GM23338 (cell line): ENCODE results near the gene ZNF410. TPM values are rescaled to one million over a fixed set of nuclear protein-coding genes. Genes with fewer than 3 reads are reported as not detected.

ENCODE experiments used
- ATAC-seq: fragments of 200-7000 bp; cut with Tn5 transposase; 3 replicates; pipeline ENCODE4 v1.9.1; 2020
- DNase-seq: peaks from one replicate; pipeline ENCODE4 v3.0.0-alpha.2; 2015; ENCODE audit warnings: low spot score
- H2AFZ ChIP-seq: fragments of 200-600 bp; sonication (generic); 2 replicates; pipeline ENCODE4 v1.8.0; 2016; ENCODE audit warnings: antibody characterized with exemption, mild to moderate bottlenecking, moderate library complexity
- H3F3A ChIP-seq: fragments of 200-600 bp; sonication (generic); replicated peaks from 2 replicates; pipeline ENCODE4 v1.8.0; 2017; ENCODE audit warnings: antibody characterized with exemption, mixed run types, low read depth
- H3K27ac ChIP-seq: fragments of 200-600 bp; sonication (generic); 2 replicates; pipeline ENCODE4 v1.6.1; 2016; ENCODE audit warnings: low read depth
- H3K27me3 ChIP-seq: fragments of 200-600 bp; sonication (generic); 2 replicates; pipeline ENCODE4 v1.8.0; 2016; ENCODE audit warnings: mild to moderate bottlenecking, mixed run types, moderate library complexity; ENCODE audit not compliant: insufficient read depth
- H3K36me3 ChIP-seq: fragments of 200-600 bp; sonication (generic); 2 replicates; pipeline ENCODE4 v1.8.0; 2016; ENCODE audit warnings: mild to moderate bottlenecking; ENCODE audit not compliant: insufficient read depth
- H3K4me1 ChIP-seq: fragments of 200-600 bp; sonication (generic); 2 replicates; pipeline ENCODE4 v1.8.0; 2016; ENCODE audit warnings: mild to moderate bottlenecking, moderate library complexity; ENCODE audit not compliant: insufficient read depth
- H3K4me2 ChIP-seq: fragments of 200-600 bp; sonication (generic); 2 replicates; pipeline ENCODE4 v1.7.1; 2017; ENCODE audit warnings: mixed run types
- H3K4me3 ChIP-seq: fragments of 200-600 bp; sonication (generic); 2 replicates; pipeline ENCODE4 v1.6.1; 2016; ENCODE audit warnings: mixed run types
- H3K79me2 ChIP-seq: fragments of 200-600 bp; sonication (generic); replicated peaks from 2 replicates; pipeline ENCODE4 v1.8.0; 2017; ENCODE audit warnings: mild to moderate bottlenecking; ENCODE audit not compliant: insufficient read depth
- H3K9me2 ChIP-seq: fragments of 200-600 bp; sonication (generic); 2 replicates; pipeline ENCODE4 v1.8.0; 2017; ENCODE audit not compliant: insufficient read depth
- H4K20me1 ChIP-seq: fragments of 200-600 bp; sonication (generic); replicated peaks from 2 replicates; pipeline ENCODE4 v1.8.0; 2017; ENCODE audit warnings: mild to moderate bottlenecking; ENCODE audit not compliant: insufficient read depth
- H3K27ac Mint-ChIP-seq: 2 replicates; pipeline ENCODE4 v1.8.0; 2020; ENCODE audit warnings: inconsistent platforms, mild to moderate bottlenecking, moderate library complexity, mixed read lengths
- H3K27me3 Mint-ChIP-seq: 3 replicates; pipeline ENCODE4 v1.8.0; 2022; ENCODE audit warnings: low read depth, mild to moderate bottlenecking, moderate library complexity, mixed read lengths, inconsistent platforms; ENCODE audit not compliant: insufficient read depth, poor library complexity
- H3K36me3 Mint-ChIP-seq: 3 replicates; pipeline ENCODE4 v1.8.0; 2021; ENCODE audit warnings: low read depth, mild to moderate bottlenecking, inconsistent platforms, moderate library complexity, mixed read lengths
- H3K4me1 Mint-ChIP-seq: 3 replicates; pipeline ENCODE4 v1.8.0; 2020; ENCODE audit warnings: mild to moderate bottlenecking, inconsistent platforms, mixed read lengths
- H3K4me3 Mint-ChIP-seq: 3 replicates; pipeline ENCODE4 v1.8.0; 2021; ENCODE audit warnings: moderate library complexity, mild to moderate bottlenecking, inconsistent platforms, mixed read lengths
- H3K9me3 Mint-ChIP-seq: 3 replicates; pipeline ENCODE4 v1.8.0; 2020; ENCODE audit warnings: moderate library complexity, mild to moderate bottlenecking, inconsistent platforms, mixed read lengths
- CREB1 ChIP-seq: fragments of 250-450 bp; sonication (Bioruptor Pico); IDR thresholded peaks from 2 replicates; pipeline ENCODE4 v1.5.0; 2020; ENCODE audit warnings: low read depth, mild to moderate bottlenecking, moderate library complexity
- EZH2 ChIP-seq: fragments of 200-600 bp; sonication (generic); IDR thresholded peaks from one replicate; pipeline ENCODE4 v1.8.0; 2017; ENCODE audit warnings: antibody characterized with exemption, mild to moderate bottlenecking, low read depth; ENCODE audit not compliant: unreplicated experiment
- EZH2phosphoT487 ChIP-seq: fragments of 200-600 bp; sonication (generic); IDR thresholded peaks from one replicate; pipeline ENCODE4 v1.8.1; 2018; ENCODE audit warnings: antibody characterized with exemption; ENCODE audit not compliant: unreplicated experiment
- NANOG ChIP-seq: IDR thresholded peaks from 2 replicates; pipeline ENCODE4 v1.6.1; 2016; ENCODE audit warnings: antibody characterized with exemption, borderline replicate concordance
- POLR2AphosphoS5 ChIP-seq: IDR thresholded peaks from 2 replicates; pipeline ENCODE4 v1.6.1; 2016; ENCODE audit warnings: antibody characterized with exemption, low read depth
- STAT1 ChIP-seq: IDR thresholded peaks from one replicate; pipeline ENCODE4 v1.6.1; 2016; ENCODE audit warnings: antibody characterized with exemption; ENCODE audit not compliant: unreplicated experiment
- ZNF114 ChIP-seq: fragments of 250-450 bp; sonication (Bioruptor Pico); IDR thresholded peaks from 2 replicates; pipeline ENCODE4 v1.5.0; 2020; ENCODE audit warnings: mild to moderate bottlenecking, moderate library complexity
- polyA plus RNA-seq: library from polyadenylated mRNA; unstranded; fragments of >200 nt; fragmentation: Nextera tagmentation; extraction: Ambion mirVana; gene quantifications from 2 replicates; pipeline ENCODE4 v1.2.1, GENCODE V29; 2016
- total RNA-seq: library from RNA; depleted of rRNA; stranded (reverse); fragments of >200 nt; shearing (Covaris generic); gene quantifications from 2 replicates; pipeline ENCODE4 v1.2.3, GENCODE V29; 2014
- TF ChIP-seq, protein P1 (sequence below), 2 experiments: fragments of 200-600 bp in 1 of 2; sonication (generic) in 1 of 2; conservative IDR thresholded peaks; 2 replicates each; pipeline versions ENCODE4 v1.5.1 to v1.6.1; 2016 to 2017; ENCODE audit warnings: antibody characterized with exemption in 2 of 2, low read depth in 2 of 2, mild to moderate bottlenecking in 2 of 2, moderate library complexity in 1 of 2
- TF ChIP-seq, protein P2 (sequence below): IDR thresholded peaks from one replicate; pipeline ENCODE4 v1.6.1; 2018; ENCODE audit warnings: antibody characterized with exemption; ENCODE audit not compliant: unreplicated experiment

The ZNF410 gene
- total and polyA plus RNA-seq, 2 experiments from 2014 or later = 10.6 to 20.4 TPM

DNA sequence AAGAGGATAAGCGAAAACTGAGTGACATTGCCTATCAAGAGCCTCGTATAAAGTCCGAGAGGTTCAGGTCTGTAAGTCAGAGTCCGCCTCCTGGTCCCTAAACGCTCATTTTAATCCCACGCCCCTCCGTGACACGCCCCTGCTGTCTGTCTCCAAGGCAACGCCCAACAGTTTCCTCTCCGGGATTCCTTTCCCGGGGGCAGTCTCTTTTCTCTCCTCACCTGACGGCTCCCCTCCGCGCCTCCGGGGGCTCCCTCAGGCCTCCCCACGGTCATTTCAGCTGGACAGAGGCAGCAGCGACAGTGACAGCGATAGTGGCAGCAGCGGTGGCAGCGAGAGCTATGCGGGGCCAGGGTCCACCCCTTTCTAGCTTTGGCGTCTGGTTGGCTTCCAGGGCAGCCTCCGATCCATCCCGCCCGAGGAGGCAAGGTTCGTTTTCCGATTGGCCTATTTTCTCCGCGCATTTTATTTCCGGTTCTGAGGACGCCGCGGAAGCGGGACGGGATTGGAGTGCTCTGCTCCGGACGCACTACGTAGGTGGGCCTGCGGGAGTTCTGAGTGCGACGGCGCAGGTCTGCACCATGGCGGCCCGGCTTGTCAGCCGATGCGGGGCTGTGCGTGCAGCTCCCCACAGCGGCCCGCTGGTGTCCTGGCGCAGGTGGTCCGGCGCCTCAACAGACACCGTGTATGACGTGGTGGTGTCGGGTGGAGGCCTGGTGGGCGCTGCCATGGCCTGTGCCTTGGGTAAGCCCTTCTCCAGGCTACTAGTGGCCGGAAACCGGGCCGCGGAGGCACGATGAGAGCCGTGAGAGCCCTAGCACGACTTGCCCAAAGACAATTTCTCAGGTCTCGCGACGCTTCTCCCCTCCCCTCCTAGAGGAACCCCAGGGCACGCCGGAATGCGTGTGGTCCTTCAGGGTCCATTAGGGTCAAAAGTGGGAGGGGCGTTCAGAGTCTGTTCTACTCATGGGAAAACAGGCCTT, 63.4 kb downstream of the ZNF410 start, which contains the start of the genes COQ6 and FAM161B:
TSS of gene COQ6 (plus strand) at position 551 of the 983 bp plus-strand sequence. CDS start at position 582, 31 bp downstream.
TSS of gene FAM161B (minus strand) at position 343 of the 983 bp plus-strand sequence. CDS start at position 275, 68 bp downstream.
- Histone ChIP-seq H3K79me2 (no peaks in the 10 kb centered on the region), H3K27ac (peak within 1 kb of the TSS; percentile 57), H2AFZ (peak within 1 kb of the TSS; percentile 88), H3K27me3 (no peaks in the 10 kb centered on the region), H3K4me1 (no peaks in the 10 kb centered on the region), H3K36me3 (no peaks in the 10 kb centered on the region), H3K4me3 (peak within 1 kb of the TSS; percentile 67), H3F3A (no peaks in the 10 kb centered on the region), H3K4me2 (peak within 1 kb of the TSS; percentile 75), H4K20me1 (0 out of 2 replicates have a peak, but pooled peaks cover 3% of the 10 kb centered on the region), H3K9me2 (no peaks in the 10 kb centered on the region)
- Mint-ChIP-seq H3K4me1 (no peaks in the 10 kb centered on the region), H3K9me3 (no peaks in the 10 kb centered on the region), H3K4me3 (peak within 1 kb of the TSS; percentile 89), H3K27me3 (peaks cover 4% of the 10 kb centered on the region), H3K36me3 (peaks cover 9% of the 10 kb centered on the region), H3K27ac (peak within 1 kb of the TSS; percentile 95)
- peak; percentile 83 for TF ChIP-seq POLR2AphosphoS5
- TF ChIP-seq EZH2 = no peak
- no peak for TF ChIP-seq EZH2phosphoT487
- peak; percentile 88 for TF ChIP-seq CREB1 (CRISPR knock-in tag)
- TF ChIP-seq STAT1 = no peak
- TF ChIP-seq, protein P1, sequence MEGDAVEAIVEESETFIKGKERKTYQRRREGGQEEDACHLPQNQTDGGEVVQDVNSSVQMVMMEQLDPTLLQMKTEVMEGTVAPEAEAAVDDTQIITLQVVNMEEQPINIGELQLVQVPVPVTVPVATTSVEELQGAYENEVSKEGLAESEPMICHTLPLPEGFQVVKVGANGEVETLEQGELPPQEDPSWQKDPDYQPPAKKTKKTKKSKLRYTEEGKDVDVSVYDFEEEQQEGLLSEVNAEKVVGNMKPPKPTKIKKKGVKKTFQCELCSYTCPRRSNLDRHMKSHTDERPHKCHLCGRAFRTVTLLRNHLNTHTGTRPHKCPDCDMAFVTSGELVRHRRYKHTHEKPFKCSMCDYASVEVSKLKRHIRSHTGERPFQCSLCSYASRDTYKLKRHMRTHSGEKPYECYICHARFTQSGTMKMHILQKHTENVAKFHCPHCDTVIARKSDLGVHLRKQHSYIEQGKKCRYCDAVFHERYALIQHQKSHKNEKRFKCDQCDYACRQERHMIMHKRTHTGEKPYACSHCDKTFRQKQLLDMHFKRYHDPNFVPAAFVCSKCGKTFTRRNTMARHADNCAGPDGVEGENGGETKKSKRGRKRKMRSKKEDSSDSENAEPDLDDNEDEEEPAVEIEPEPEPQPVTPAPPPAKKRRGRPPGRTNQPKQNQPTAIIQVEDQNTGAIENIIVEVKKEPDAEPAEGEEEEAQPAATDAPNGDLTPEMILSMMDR (conservative IDR thresholded peaks at IDR 0.05; ENCODE audit: low read depth in 2 of 2) = peak in 1 of 2 experiments; percentile 34; a peak in 1 of 4 replicates
- TF ChIP-seq, protein P2, sequence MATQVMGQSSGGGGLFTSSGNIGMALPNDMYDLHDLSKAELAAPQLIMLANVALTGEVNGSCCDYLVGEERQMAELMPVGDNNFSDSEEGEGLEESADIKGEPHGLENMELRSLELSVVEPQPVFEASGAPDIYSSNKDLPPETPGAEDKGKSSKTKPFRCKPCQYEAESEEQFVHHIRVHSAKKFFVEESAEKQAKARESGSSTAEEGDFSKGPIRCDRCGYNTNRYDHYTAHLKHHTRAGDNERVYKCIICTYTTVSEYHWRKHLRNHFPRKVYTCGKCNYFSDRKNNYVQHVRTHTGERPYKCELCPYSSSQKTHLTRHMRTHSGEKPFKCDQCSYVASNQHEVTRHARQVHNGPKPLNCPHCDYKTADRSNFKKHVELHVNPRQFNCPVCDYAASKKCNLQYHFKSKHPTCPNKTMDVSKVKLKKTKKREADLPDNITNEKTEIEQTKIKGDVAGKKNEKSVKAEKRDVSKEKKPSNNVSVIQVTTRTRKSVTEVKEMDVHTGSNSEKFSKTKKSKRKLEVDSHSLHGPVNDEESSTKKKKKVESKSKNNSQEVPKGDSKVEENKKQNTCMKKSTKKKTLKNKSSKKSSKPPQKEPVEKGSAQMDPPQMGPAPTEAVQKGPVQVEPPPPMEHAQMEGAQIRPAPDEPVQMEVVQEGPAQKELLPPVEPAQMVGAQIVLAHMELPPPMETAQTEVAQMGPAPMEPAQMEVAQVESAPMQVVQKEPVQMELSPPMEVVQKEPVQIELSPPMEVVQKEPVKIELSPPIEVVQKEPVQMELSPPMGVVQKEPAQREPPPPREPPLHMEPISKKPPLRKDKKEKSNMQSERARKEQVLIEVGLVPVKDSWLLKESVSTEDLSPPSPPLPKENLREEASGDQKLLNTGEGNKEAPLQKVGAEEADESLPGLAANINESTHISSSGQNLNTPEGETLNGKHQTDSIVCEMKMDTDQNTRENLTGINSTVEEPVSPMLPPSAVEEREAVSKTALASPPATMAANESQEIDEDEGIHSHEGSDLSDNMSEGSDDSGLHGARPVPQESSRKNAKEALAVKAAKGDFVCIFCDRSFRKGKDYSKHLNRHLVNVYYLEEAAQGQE = no peak
- ATAC-seq (peak; percentile 95), DNase-seq (peak; percentile 99)

DNA sequence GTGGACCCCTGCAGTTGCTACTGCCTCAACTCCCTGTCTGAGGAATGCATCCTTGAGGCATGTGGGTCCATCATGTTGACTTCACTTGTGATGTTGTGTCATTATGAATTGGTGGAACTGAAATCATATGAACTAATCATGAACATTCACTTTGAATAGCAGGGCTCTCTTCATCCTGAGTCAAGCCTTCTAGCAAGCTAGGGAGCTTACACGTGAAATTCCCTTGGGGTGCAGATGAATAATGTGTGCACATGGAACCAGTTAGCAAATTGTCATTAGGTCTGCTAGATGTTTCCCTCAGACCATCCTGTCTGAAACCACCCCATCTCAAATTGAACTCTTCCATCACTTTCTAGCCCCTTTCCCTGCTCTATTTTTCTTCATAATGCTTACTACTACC, 67.1 kb downstream of the ZNF410 start:
- no peaks in the 10 kb centered on the region for H3K9me3 Mint-ChIP-seq
- H3K36me3 ChIP-seq = no peaks in the 10 kb centered on the region
- H3K36me3 Mint-ChIP-seq = peaks cover 21% of the 10 kb centered on the region
- no peaks in the 10 kb centered on the region for H3K9me2 ChIP-seq
- TF ChIP-seq EZH2phosphoT487 (no peak), ZNF114 (CRISPR knock-in tag) (no peak), CREB1 (CRISPR knock-in tag) (no peak), POLR2AphosphoS5 (no peak), STAT1 (no peak), NANOG (no peak)
- no peak overlapping the region for H3K4me2 ChIP-seq
- no peak for DNase-seq
- no peaks in the 10 kb centered on the region for H3K4me1 ChIP-seq
- no peak overlapping the region for H3K27ac Mint-ChIP-seq
- H2AFZ ChIP-seq = no peak overlapping the region
- no peak for ATAC-seq
- H3K4me1 Mint-ChIP-seq = no peaks in the 10 kb centered on the region
- H3K4me3 Mint-ChIP-seq = no peak overlapping the region
- peaks cover 4% of the 10 kb centered on the region for H3K27me3 Mint-ChIP-seq
- no peaks in the 10 kb centered on the region for H3F3A ChIP-seq
- no peak overlapping the region for H3K27ac ChIP-seq
- H3K4me3 ChIP-seq = no peak overlapping the region
- no peaks in the 10 kb centered on the region for H3K79me2 ChIP-seq
- H3K27me3 ChIP-seq = no peaks in the 10 kb centered on the region
- H4K20me1 ChIP-seq = 0 out of 2 replicates have a peak, but pooled peaks cover 3% of the 10 kb centered on the region
